ENCODE data around the gene RNGTT. TPM values are rescaled to one million over a fixed set of nuclear protein-coding genes. Genes with fewer than 3 reads are reported as not detected.

The RNGTT gene
- polyA plus RNA-seq, 1 donor (not counting 4 experiments of a cell fraction or from before 2014, with no cell fraction given): 9.7 TPM

- FAIRE-seq: no peak
Observed at GRCh38 chr6:88712243-88712936, 251.0 kb downstream of the RNGTT start.

DNA sequence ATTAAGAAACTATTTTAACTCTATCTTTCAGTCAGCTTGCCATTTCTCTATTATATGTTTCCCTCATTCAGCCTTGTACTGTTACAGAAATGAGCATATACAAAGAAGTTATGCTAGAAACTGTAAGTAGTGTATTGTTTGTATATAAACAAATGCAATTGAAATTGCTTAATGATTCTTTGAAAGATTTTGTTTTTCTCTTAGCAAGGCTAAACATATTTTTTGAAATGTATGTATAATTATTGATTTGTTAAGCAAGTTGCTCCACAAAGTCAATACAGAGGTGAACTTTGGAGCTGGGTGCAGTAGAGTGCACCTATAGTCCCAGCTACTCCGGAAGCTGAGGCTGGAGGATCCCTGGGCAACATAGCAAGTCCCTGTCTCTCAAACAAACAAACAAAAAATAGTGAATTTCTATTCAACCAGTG, 253.6 kb downstream of the RNGTT start:
- H2AFZ ChIP-seq (ENCODE audit: control insufficient read depth, low read length): no peak overlapping the region
- dilution Hi-C loops (cut with MboI; ENCODE audit: extremely low pct_ligation_motif_present, low sequenced_read_pairs): no loop called here
- FAIRE-seq (no peak), DNase-seq (ENCODE audit: low read depth, low spot score) (no peak)
- no peaks in the 10 kb centered on the region for H4K20me1 ChIP-seq (ENCODE audit: control insufficient read depth, extremely low read depth, insufficient read depth, low read length)
- no peaks in the 10 kb centered on the region for H3K4me1 ChIP-seq (ENCODE audit: control insufficient read depth, extremely low read depth, insufficient read depth, low read length)
- H3K4me3 ChIP-seq (ENCODE audit: control insufficient read depth in 2 of 3, extremely low read depth in 1 of 3, insufficient read depth in 2 of 3, low read depth in 1 of 3, low read length in 3 of 3): no peak overlapping the region
- no peaks in the 10 kb centered on the region for H3K27me3 ChIP-seq (ENCODE audit: control insufficient read depth, extremely low read depth, insufficient read depth, low read length)
- H3K9ac ChIP-seq (ENCODE audit: control insufficient read depth, extremely low read depth, insufficient read depth, low read length): no peak overlapping the region
- no peaks in the 10 kb centered on the region for H3K36me3 ChIP-seq (ENCODE audit: control insufficient read depth in 2 of 2, extremely low read depth in 1 of 2, insufficient read depth in 2 of 2, low read length in 2 of 2)
- H3K9me1 ChIP-seq (ENCODE audit: control insufficient read depth, extremely low read depth, insufficient read depth, low read length): no peaks in the 10 kb centered on the region
- TF ChIP-seq, protein P1, sequence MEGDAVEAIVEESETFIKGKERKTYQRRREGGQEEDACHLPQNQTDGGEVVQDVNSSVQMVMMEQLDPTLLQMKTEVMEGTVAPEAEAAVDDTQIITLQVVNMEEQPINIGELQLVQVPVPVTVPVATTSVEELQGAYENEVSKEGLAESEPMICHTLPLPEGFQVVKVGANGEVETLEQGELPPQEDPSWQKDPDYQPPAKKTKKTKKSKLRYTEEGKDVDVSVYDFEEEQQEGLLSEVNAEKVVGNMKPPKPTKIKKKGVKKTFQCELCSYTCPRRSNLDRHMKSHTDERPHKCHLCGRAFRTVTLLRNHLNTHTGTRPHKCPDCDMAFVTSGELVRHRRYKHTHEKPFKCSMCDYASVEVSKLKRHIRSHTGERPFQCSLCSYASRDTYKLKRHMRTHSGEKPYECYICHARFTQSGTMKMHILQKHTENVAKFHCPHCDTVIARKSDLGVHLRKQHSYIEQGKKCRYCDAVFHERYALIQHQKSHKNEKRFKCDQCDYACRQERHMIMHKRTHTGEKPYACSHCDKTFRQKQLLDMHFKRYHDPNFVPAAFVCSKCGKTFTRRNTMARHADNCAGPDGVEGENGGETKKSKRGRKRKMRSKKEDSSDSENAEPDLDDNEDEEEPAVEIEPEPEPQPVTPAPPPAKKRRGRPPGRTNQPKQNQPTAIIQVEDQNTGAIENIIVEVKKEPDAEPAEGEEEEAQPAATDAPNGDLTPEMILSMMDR (optimal IDR thresholded peaks at IDR 0.05 in 1 of 3, IDR thresholded peaks at IDR 0.05 in 1 of 3, conservative IDR thresholded peaks at IDR 0.05 in 1 of 3; ENCODE audit: extremely low read depth in 1 of 3, insufficient read depth in 2 of 3, low read length in 3 of 3): no peak
- no peak for TF ChIP-seq EZH2 (IDR thresholded peaks at IDR 0.05; ENCODE audit: low read length)
- no peaks in the 10 kb centered on the region for H3K79me2 ChIP-seq (ENCODE audit: control insufficient read depth, insufficient read depth, low read length)
- no peaks in the 10 kb centered on the region for H3K9me3 ChIP-seq (ENCODE audit: control insufficient read depth, low read depth, low read length)
- H3K4me2 ChIP-seq (ENCODE audit: control insufficient read depth, extremely low read depth, insufficient read depth, low read depth, low read length): no peak overlapping the region
- H3K27ac ChIP-seq (ENCODE audit: control insufficient read depth, insufficient read depth, low read length): no peak overlapping the region

More at GRCh38 chr6:88712243-88712936, 251.0 kb downstream of the RNGTT start:
- TF ChIP-seq EZH2 (IDR thresholded peaks at IDR 0.05; ENCODE audit: low read length): no peak
- TF ChIP-seq, protein P1 (optimal IDR thresholded peaks at IDR 0.05 in 1 of 3, IDR thresholded peaks at IDR 0.05 in 1 of 3, conservative IDR thresholded peaks at IDR 0.05 in 1 of 3; ENCODE audit: extremely low read depth in 1 of 3, insufficient read depth in 2 of 3, low read length in 3 of 3): no peak
- H3K4me1 ChIP-seq (ENCODE audit: control insufficient read depth, extremely low read depth, insufficient read depth, low read length): no peaks in the 10 kb centered on the region
- H3K27ac ChIP-seq (ENCODE audit: control insufficient read depth, insufficient read depth, low read length): no peak overlapping the region
- H4K20me1 ChIP-seq (ENCODE audit: control insufficient read depth, extremely low read depth, insufficient read depth, low read length): no peaks in the 10 kb centered on the region
- H2AFZ ChIP-seq (ENCODE audit: control insufficient read depth, low read length): no peak overlapping the region
- dilution Hi-C loops (cut with MboI; ENCODE audit: extremely low pct_ligation_motif_present, low sequenced_read_pairs): no loop called here
- no peaks in the 10 kb centered on the region for H3K79me2 ChIP-seq (ENCODE audit: control insufficient read depth, insufficient read depth, low read length)
- H3K9me1 ChIP-seq (ENCODE audit: control insufficient read depth, extremely low read depth, insufficient read depth, low read length): no peaks in the 10 kb centered on the region
- DNase-seq (ENCODE audit: low read depth, low spot score): no peak
- H3K4me3 ChIP-seq (ENCODE audit: control insufficient read depth in 2 of 3, extremely low read depth in 1 of 3, insufficient read depth in 2 of 3, low read depth in 1 of 3, low read length in 3 of 3): no peak overlapping the region
- H3K4me2 ChIP-seq (ENCODE audit: control insufficient read depth, extremely low read depth, insufficient read depth, low read depth, low read length): no peak overlapping the region
- H3K27me3 ChIP-seq (ENCODE audit: control insufficient read depth, extremely low read depth, insufficient read depth, low read length): no peaks in the 10 kb centered on the region
- no peaks in the 10 kb centered on the region for H3K36me3 ChIP-seq (ENCODE audit: control insufficient read depth in 2 of 2, extremely low read depth in 1 of 2, insufficient read depth in 2 of 2, low read length in 2 of 2)
- no peak overlapping the region for H3K9ac ChIP-seq (ENCODE audit: control insufficient read depth, extremely low read depth, insufficient read depth, low read length)
- H3K9me3 ChIP-seq (ENCODE audit: control insufficient read depth, low read depth, low read length): no peaks in the 10 kb centered on the region
